Upper lobe of right lung (tissue), 1 donor: ENCODE results near the gene RIN3. TPM values are rescaled to one million over a fixed set of nuclear protein-coding genes. Genes with fewer than 3 reads are reported as not detected.

Experiments used
- ATAC-seq: fragments of 200-7000 bp; cut with Tn5 transposase; one replicate; pipeline ENCODE4 v1.9.1; 2020; ENCODE audit warnings: mild to moderate bottlenecking, moderate library complexity
- DNase-seq: peaks from one replicate; pipeline ENCODE4 v3.0.0-alpha.2; 2020
- H3K27ac ChIP-seq: fragments of 200-600 bp; one replicate; pipeline ENCODE4 v1.8.0; 2022
- H3K27me3 ChIP-seq: fragments of 200-600 bp; one replicate; pipeline ENCODE4 v1.8.0; 2022; ENCODE audit warnings: mild to moderate bottlenecking
- H3K36me3 ChIP-seq: fragments of 200-600 bp; one replicate; pipeline ENCODE4 v1.8.0; 2022
- H3K4me1 ChIP-seq: fragments of 200-600 bp; one replicate; pipeline ENCODE4 v1.8.0; 2022
- H3K4me3 ChIP-seq: fragments of 200-600 bp; one replicate; pipeline ENCODE4 v1.8.0; 2022; ENCODE audit warnings: mild to moderate bottlenecking
- H3K9me3 ChIP-seq: fragments of 200-600 bp; one replicate; pipeline ENCODE4 v1.8.0; 2022
- intact Hi-C: fragments of 100-400 bp; cut with DNase I; formaldehyde crosslinking; loops from one replicate; pipeline ENCODE4 v1.11.0; 2022
- total RNA-seq: library from RNA; stranded (reverse); fragmentation: NEBNext Ultra II Directional; extraction: Animal tissue kit (Norgen Biotek cat#: 25700); gene quantifications from one replicate; pipeline ENCODE4 v1.2.1, GENCODE V29; 2021
- TF ChIP-seq, protein P1 (sequence below): fragments of 200-600 bp; IDR thresholded peaks from one replicate; pipeline ENCODE4 v1.8.0; 2022; ENCODE audit warnings: antibody characterized with exemption
- donor health status: DM: no; HTN: yes; CAD: no; lungs with severe emphysema.

Gene RIN3
- total RNA-seq, 1 donor from 2014 or later: 56.0 TPM

DNA sequence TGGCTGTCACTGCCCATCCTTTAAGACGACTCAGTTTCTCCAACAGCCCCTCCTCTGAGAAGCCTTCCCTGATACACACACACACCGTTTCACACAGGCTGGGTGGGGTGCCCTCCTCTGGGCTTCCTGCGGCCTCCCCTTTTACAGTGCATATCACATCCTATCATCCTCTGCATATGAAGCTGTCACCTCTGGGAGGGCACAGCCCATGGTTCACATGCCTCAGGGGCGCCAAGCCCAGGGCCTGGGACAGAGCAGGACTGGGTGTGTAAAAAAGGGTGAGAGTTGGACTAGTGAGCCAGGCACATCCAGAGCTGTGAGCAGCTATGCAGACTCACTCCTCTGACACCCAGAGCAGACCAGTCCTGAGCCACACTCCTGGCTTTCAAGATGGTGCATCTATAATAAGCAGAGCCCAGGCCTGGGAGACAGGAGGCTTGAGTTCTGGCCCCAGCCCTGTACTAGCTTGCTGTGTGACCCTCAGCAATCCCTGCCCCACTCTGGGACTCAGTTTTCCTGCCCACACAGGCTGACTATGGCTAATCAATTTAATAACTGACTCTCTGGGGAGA is 172.3 kb downstream of the RIN3 start:
- H3K27ac ChIP-seq: no peak overlapping the region
- H3K27me3 ChIP-seq: no peaks in the 10 kb centered on the region
- intact Hi-C loops: no loop called here
- H3K4me3 ChIP-seq: no peak overlapping the region
- no peaks in the 10 kb centered on the region for H3K9me3 ChIP-seq
- DNase-seq (peak; percentile 39), ATAC-seq (no peak)
- peaks cover 6% of the 10 kb centered on the region for H3K4me1 ChIP-seq
- TF ChIP-seq, protein P1, sequence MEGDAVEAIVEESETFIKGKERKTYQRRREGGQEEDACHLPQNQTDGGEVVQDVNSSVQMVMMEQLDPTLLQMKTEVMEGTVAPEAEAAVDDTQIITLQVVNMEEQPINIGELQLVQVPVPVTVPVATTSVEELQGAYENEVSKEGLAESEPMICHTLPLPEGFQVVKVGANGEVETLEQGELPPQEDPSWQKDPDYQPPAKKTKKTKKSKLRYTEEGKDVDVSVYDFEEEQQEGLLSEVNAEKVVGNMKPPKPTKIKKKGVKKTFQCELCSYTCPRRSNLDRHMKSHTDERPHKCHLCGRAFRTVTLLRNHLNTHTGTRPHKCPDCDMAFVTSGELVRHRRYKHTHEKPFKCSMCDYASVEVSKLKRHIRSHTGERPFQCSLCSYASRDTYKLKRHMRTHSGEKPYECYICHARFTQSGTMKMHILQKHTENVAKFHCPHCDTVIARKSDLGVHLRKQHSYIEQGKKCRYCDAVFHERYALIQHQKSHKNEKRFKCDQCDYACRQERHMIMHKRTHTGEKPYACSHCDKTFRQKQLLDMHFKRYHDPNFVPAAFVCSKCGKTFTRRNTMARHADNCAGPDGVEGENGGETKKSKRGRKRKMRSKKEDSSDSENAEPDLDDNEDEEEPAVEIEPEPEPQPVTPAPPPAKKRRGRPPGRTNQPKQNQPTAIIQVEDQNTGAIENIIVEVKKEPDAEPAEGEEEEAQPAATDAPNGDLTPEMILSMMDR: no peak
- peaks cover 48% of the 10 kb centered on the region for H3K36me3 ChIP-seq

DNA sequence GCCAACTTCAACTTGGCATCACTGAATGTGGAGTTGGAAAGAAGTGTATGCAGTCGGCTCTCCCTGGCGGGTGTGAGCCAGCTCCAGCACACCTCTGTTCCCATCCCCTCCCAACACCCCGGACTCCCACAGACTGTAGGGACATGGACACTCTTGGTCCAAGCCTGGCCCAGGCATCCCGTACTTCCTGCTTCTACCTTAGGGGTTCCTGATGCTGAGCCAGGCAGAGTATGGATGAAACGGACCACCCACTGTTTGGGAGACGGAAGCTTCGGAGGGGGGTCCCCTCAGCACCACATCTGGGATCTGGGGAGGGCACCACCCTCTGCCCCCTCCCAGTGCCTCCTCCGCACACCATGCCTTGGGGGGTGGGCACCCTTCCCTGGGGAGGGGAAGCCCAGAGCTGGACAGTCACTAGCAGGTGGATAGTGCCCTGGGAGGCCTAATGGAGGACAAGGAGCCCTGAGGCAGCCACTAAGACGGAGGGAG is 172.9 kb downstream of the RIN3 start:
- Histone ChIP-seq H3K27me3 (no peaks in the 10 kb centered on the region), H3K27ac (no peak overlapping the region), H3K4me3 (no peak overlapping the region), H3K9me3 (no peaks in the 10 kb centered on the region), H3K4me1 (no peaks in the 10 kb centered on the region), H3K36me3 (peaks cover 48% of the 10 kb centered on the region)
- ATAC-seq (no peak), DNase-seq (peak; percentile 60)
- intact Hi-C loops: no loop called here
- TF ChIP-seq, protein P1: no peak

DNA sequence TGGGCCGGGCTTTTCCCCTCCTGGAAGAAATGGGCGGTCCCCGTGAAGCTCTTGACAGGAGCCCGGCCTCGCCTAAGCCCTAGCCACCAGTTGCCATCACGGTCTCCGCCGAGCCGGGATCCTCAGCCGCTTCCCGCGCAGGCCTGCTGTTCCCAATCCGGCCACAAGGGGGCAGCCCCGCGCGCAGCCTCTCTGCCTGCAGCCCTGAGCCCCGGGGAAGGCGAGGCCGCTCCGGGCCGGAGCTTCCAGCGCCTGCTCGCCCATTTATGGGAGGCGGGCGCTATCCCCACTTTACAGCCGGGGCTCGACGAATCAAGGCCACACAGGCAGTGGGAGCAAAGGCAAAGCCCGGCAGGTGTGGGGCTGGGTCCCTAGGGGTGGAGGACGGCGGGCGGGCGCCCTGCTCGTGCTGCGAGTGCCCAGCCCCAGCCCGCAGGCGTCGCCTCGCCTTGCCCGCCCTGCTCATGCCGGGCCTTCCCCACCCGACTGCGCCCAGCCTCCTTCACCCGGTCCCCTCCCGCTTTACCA is 173.4 kb downstream of the RIN3 start:
- no peak overlapping the region for H3K27ac ChIP-seq

DNA sequence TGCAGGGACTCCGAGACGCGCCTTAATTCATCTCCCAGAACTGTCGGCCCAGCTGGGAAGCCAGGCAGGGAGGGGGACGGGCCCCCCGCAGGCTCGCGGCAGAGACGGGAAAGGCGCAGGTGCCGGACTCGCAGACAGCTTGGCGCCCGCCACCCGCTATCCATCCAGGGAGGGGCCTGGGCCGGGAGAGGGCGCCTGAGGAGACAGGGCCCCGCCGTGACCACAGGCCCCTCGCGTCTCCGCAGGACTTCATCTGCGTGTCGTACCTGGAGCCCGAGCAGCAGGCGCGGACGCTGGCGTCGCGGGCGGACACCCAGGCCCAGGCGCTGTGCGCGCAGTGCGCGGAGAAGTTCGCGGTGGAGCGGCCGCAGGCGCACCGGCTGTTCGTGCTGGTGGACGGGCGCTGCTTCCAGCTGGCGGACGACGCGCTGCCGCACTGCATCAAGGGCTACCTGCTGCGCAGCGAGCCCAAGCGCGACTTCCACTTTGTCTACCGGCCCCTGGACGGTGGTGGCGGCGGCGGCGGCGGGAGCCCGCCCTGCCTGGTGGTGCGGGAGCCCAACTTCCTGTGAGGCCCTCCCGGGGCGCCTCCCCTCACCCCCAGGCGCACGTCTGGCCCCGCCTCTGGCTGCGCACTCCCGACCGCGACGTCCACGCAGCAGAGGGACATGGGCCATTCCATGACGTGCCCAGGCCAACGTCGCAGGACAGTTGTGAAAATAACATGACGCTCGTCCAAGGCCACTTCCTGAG is 174.3 kb downstream of the RIN3 start:
- Histone ChIP-seq H3K27me3 (no peaks in the 10 kb centered on the region), H3K9me3 (no peaks in the 10 kb centered on the region), H3K4me1 (peaks cover 9% of the 10 kb centered on the region), H3K36me3 (peaks cover 48% of the 10 kb centered on the region), H3K4me3 (peak overlapping the region; percentile 44), H3K27ac (peak overlapping the region; percentile 11)
- peak; percentile 83 for DNase-seq
- intact Hi-C loops: no loop called here
- ATAC-seq: peak; percentile 66
- TF ChIP-seq, protein P1: no peak

More for the DNA sequence above, 173.4 kb downstream of the RIN3 start:
- Histone ChIP-seq H3K27me3 (no peaks in the 10 kb centered on the region), H3K9me3 (no peaks in the 10 kb centered on the region), H3K4me3 (peak overlapping the region; percentile 44), H3K36me3 (peaks cover 48% of the 10 kb centered on the region), H3K4me1 (peaks cover under 1% of the 10 kb centered on the region)
- DNase-seq (peak; percentile 91), ATAC-seq (peak; percentile 89)
- TF ChIP-seq, protein P1: peak; percentile 97
- intact Hi-C loops: no loop called here

DNA sequence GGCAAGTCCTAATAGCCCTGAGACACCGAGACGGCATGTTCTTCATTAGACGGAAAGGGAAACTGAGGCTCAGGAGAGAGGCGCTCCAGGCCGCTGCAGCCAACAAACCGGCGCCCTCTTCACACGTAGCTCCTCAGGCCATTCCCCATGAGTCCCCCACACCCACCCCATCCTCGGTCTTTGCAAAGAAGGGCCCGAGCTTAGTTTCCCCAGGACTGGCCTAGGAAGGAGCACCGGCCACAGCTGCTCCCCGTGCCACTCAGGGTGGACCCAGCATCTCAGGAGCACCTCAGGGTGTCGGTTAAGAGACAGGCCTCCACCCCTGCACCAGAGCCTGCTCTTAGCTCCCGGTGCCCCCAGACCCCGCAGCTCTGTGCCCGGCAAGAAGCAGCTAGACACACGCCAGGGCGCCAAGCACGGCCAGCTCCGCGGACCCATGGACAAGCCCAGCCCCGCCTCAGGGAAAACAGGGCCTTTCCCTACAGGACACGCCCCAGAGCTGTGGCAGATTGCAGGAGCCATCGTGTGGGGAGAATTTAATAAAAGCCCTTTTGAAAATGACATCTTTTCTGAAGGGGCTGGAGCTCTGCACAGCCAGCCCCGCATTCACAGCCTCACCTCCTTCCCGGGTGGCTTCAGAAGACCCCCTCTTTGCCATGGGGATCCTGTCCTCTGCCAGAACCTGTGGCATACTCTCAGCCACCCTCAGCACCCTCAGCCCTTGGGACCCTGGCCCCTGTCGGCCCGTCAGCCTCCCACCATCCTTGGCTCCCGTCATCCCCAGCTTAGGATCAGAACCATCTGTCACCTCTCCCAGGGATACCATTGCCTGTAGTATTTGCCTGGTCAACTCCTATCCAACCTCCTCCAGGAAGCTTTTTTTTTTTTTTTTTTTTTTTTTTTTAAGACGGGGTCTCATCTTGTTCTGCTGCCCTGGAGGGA is 175.1 kb downstream of the RIN3 start:
- H3K9me3 ChIP-seq: no peaks in the 10 kb centered on the region
- peak; percentile 63 for DNase-seq
- H3K4me1 ChIP-seq: peaks cover 18% of the 10 kb centered on the region
- TF ChIP-seq, protein P1: no peak
- H3K27me3 ChIP-seq: no peaks in the 10 kb centered on the region
- H3K36me3 ChIP-seq: peaks cover 46% of the 10 kb centered on the region
- ATAC-seq: no peak
- H3K27ac ChIP-seq: no peak overlapping the region
- peak overlapping the region; percentile 44 for H3K4me3 ChIP-seq
- intact Hi-C loops: no loop called here
